GM12874 (cell line): ENCODE results near the gene CPLANE1.

ENCODE experiments used
- CTCF ChIP-seq: IDR thresholded peaks from 2 replicates; pipeline ENCODE4 v1.5.1; 2011; ENCODE audit warnings: low read depth, mild to moderate bottlenecking, control low read depth, low read length, moderate library complexity; ENCODE audit not compliant: insufficient read depth

Gene CPLANE1

GRCh38 chr5:37249815-37250164, 614 bp upstream of the CPLANE1 start:
- no peak for TF ChIP-seq CTCF

- TF ChIP-seq CTCF = no peak
These were observed 681 bp downstream of the CPLANE1 start for GRCh38 chr5:37248421-37248969.

- no peak for TF ChIP-seq CTCF
These were observed 1.7 kb downstream of the CPLANE1 start for GRCh38 chr5:37247496-37247895.

GRCh38 chr5:37247036-37247435, 2.1 kb downstream of the CPLANE1 start:
- no peak for TF ChIP-seq CTCF

- TF ChIP-seq CTCF = no peak
These were observed 14.9 kb downstream of the CPLANE1 start for GRCh38 chr5:37234288-37234687.

GRCh38 chr5:37226377-37226776, 22.8 kb downstream of the CPLANE1 start:
- no peak for TF ChIP-seq CTCF

- no peak for TF ChIP-seq CTCF
These were observed 27.0 kb downstream of the CPLANE1 start for GRCh38 chr5:37222181-37222580.
